HG02852 (cell line): ENCODE data around the gene GATA5.
"Not testable (repeated sequence)": the region's sequence is repeated elsewhere in the genome, so short reads cannot be mapped to it uniquely, and the experiment has no call there.

Experiments
- ATAC-seq: cut with Tn5 transposase; IDR thresholded peaks from one replicate; pipeline ENCODE4 v1.9.1; 2021; ENCODE audit warnings: mild to moderate bottlenecking, moderate library complexity; ENCODE audit not compliant: unreplicated experiment

Gene GATA5

GRCh38 chr20:62433658-62434497, 41.9 kb downstream of the GATA5 start:
- no peak for ATAC-seq

- ATAC-seq, result no peak
Measured at GRCh38 chr20:62430866-62431447, 44.8 kb downstream of the GATA5 start.

- no peak for ATAC-seq
Measured at GRCh38 chr20:62430311-62430853, 45.4 kb downstream of the GATA5 start.

- ATAC-seq, result no peak
Measured at GRCh38 chr20:62429455-62430310, 46.1 kb downstream of the GATA5 start.

GRCh38 chr20:62428396-62429295, 47.1 kb downstream of the GATA5 start:
- no peak for ATAC-seq

- no peak for ATAC-seq
Measured at GRCh38 chr20:62428002-62428372, 47.8 kb downstream of the GATA5 start.

- no peak for ATAC-seq
Measured at GRCh38 chr20:62427172-62428001, 48.4 kb downstream of the GATA5 start, which contains the start of gene RBBP8NL. TSS of gene RBBP8NL (minus strand) at chr20:62427539. CDS start at chr20:62419647, 7,892 bp downstream.

- no peak for ATAC-seq
Measured at GRCh38 chr20:62426699-62427131, 49.1 kb downstream of the GATA5 start.

- not testable (repeated sequence) for ATAC-seq
Measured at GRCh38 chr20:62426059-62426348, 49.8 kb downstream of the GATA5 start.

- no peak for ATAC-seq
Measured at GRCh38 chr20:62425281-62426058, 50.3 kb downstream of the GATA5 start.

- no peak for ATAC-seq
Measured at GRCh38 chr20:62424249-62425107, 51.3 kb downstream of the GATA5 start.

GRCh38 chr20:62423326-62423706, 52.5 kb downstream of the GATA5 start:
- no peak for ATAC-seq

- no peak for ATAC-seq
Measured at GRCh38 chr20:62422636-62423325, 53.0 kb downstream of the GATA5 start.

- ATAC-seq, result no peak
Measured at GRCh38 chr20:62421716-62421990, 54.1 kb downstream of the GATA5 start.

- no peak for ATAC-seq
Measured at GRCh38 chr20:62420846-62421715, 54.7 kb downstream of the GATA5 start.

GRCh38 chr20:62419759-62420158, 56.0 kb downstream of the GATA5 start:
- ATAC-seq, result no peak
